IPS-NIHi11 (cell line): ENCODE data around the gene GSAP.
"Not testable (repeated sequence)": the region's sequence is repeated elsewhere in the genome, so short reads cannot be mapped to it uniquely, and the experiment has no call there.

Experiments
- DNase-seq: peaks from one replicate; pipeline ENCODE4 v3.0.0; 2012; ENCODE audit warnings: mixed read lengths, low spot score

The GSAP gene

DNA sequence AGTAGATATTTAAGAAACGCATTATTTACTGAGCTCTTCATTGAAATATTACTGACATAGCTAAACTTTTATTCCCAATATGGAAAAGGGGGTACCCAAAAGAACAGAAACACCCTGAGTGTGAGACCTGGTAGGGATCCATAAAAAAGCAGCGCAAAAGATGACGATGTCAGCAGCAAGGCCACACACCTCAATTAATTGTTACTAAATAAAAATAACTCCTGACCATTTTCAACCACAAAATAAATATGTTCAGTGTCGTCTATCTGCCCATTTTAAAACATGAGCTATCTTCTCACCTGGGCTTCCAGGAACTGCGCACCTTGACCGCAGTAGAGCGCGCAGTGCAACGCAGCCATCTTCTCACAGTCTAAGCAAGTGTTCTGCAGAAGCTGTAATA is 61.2 kb downstream of the GSAP start:
- DNase-seq = no peak

- no peak for DNase-seq
Observed at GRCh38 chr7:77354484-77354883, 61.7 kb downstream of the GSAP start.

- DNase-seq = no peak
Observed at GRCh38 chr7:77353911-77354310, 62.2 kb downstream of the GSAP start.

- no peak for DNase-seq
Observed at GRCh38 chr7:77353407-77353721, 62.8 kb downstream of the GSAP start.

DNA sequence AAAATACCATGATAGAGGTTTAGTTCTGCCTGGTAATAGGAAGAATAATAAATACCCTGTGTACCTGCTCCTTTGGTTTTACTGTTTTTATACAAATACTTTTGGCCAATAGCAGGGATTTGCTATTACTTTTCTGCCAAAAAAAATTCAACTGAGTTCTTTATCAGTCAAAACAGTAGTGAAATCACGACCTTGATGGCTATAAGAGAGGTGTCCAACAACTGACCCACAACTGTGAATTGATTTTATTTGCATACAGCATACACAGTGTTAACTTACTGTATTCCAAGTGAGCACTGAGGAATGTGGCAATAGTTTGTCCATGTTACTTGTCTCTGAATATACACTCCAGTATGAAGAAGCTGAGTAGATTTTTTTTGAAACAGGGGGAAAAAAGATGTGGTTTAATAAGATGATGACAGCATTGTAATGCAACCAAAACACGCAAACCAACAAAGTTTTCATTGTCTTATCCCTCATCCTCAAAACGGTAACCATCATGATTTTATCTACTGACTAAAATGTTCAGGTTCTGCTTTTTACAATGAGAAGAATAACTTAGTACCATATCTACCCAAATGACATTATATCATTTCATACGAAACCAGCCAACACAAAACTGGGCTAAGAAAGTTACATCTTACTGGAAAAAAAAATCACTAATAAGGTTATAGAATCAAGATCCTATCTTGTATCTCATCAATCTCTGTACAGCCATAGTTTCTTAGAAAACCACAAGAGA is 63.3 kb downstream of the GSAP start:
- DNase-seq = no peak

GRCh38 chr7:77351539-77352004 is 64.6 kb downstream of the GSAP start:
- no peak for DNase-seq

DNA sequence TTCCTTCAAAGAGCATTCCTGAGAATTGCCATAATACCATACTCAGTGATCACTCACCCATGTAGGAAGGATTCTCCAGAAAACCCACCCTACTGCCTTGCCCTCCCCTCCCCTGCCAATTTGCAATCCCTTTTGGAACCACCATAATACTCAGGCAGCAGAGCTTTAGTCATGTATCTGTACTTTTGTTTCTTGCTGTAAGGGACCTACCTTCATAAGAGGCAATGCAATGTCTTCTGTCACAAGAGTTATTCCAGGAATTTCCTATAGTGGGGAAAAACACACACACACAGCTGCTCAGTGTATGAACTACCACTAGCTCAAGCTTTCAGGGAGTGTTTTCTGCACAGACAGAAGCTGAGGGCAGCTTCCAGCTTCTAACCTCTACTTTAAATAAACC is 67.0 kb downstream of the GSAP start:
- no peak for DNase-seq

- DNase-seq = no peak
Observed at GRCh38 chr7:77348371-77348813, 67.8 kb downstream of the GSAP start.

DNA sequence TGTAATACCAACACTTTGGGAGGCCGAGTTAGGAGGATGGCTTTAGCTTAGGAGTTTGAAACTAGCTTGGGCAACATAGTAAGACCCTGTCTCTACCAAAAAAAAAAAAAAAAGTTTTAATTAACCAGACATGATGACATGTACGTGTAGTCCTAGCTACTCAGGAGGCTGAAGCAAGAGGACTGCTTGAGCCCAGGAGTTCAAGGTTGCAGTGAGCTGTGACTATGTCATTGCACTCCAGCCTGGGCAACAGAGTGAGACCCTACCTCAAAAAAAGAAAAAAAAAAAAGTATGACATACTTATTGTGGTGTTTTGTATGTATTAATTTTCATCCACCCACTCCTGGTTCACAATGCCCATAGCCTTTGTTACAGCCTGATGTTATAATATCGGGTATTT is 69.7 kb downstream of the GSAP start:
- DNase-seq = no peak

- not testable (repeated sequence) for DNase-seq
Observed at GRCh38 chr7:77345426-77345825, 70.7 kb downstream of the GSAP start.

DNA sequence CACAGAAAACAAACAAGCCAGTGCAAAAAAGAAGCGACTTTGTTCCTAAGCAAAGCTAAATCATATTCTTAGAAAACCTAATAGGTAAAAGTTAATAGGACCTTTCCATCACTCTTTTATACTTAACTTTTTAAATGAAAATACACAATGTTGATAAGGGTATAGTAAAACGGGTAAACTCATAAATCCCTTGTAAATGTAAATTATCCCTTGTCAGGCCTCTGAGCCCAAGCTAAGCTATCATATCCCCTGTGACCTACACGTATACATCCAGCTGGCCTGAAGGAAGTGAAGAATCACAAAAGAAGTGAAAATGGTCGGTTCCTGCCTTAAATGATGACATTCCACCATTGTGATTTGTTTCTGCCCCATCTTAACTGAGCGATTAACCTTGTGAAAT is 76.4 kb downstream of the GSAP start:
- no peak for DNase-seq

- DNase-seq = no peak
Observed at GRCh38 chr7:77338883-77339629, 77.1 kb downstream of the GSAP start.

DNA sequence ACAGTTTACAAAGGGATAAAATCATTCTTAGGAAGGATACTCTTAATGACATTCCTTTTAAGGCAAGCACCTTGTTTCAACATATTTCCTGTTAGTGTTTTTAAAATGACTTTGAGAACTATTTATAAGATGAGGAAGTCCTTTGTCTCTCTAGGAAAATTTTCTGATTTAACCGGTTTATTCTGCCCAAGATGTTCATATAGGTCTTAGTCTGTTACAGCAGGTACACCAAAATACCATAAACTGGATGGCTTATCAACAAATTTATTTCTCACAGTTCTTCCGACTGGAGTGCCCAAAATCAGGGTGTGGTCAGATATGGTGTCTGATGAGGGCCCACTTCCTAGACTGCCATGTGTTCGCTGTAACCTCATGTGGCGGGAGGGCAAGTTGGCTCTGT is 77.9 kb downstream of the GSAP start:
- no peak for DNase-seq

GRCh38 chr7:77337456-77337990 is 78.6 kb downstream of the GSAP start:
- no peak for DNase-seq

GRCh38 chr7:77335581-77335980 is 80.6 kb downstream of the GSAP start:
- DNase-seq = no peak

- not testable (repeated sequence) for DNase-seq
Observed at GRCh38 chr7:77334039-77334438, 82.1 kb downstream of the GSAP start.

- DNase-seq = peak; percentile 83
Observed at GRCh38 chr7:77331938-77332695, 84.0 kb downstream of the GSAP start.

- no peak for DNase-seq
Observed at GRCh38 chr7:77330169-77330882, 85.8 kb downstream of the GSAP start.

DNA sequence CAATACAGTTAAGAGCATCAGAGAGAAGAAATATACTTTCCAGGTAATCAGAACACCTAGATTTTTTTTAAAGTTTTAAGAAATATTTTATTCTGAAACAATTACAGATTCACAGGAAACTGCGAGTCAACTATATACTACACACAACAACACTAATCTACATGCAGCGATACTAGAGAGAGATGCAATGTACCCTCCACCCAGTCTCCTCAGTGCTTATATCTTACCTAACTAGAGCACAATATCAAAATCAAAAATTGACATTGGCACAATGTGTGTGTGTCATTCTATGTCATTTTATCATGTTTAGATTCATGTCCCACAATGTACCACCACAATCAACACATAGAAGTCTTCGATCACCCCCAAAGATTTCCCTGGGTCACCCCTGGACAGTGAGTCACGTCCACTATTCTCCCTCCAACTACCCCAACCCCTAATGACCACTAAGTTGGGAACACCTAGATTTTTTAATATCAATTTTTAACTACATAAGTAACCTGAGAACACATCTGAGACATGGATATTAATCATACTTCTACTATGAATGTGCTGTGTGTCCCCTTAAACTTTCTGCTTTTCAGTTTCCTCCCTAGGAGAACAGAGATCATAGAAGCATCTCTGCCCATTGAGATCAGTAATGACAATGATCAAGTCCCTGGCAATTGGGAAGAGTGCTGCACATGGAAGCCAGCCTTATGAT is 86.5 kb downstream of the GSAP start:
- no peak for DNase-seq

GRCh38 chr7:77328669-77329068 is 87.5 kb downstream of the GSAP start:
- no peak for DNase-seq

- no peak for DNase-seq
Observed at GRCh38 chr7:77327932-77328628, 88.1 kb downstream of the GSAP start.
